ENCODE results near the gene ANKRD17.

The ANKRD17 gene

DNA sequence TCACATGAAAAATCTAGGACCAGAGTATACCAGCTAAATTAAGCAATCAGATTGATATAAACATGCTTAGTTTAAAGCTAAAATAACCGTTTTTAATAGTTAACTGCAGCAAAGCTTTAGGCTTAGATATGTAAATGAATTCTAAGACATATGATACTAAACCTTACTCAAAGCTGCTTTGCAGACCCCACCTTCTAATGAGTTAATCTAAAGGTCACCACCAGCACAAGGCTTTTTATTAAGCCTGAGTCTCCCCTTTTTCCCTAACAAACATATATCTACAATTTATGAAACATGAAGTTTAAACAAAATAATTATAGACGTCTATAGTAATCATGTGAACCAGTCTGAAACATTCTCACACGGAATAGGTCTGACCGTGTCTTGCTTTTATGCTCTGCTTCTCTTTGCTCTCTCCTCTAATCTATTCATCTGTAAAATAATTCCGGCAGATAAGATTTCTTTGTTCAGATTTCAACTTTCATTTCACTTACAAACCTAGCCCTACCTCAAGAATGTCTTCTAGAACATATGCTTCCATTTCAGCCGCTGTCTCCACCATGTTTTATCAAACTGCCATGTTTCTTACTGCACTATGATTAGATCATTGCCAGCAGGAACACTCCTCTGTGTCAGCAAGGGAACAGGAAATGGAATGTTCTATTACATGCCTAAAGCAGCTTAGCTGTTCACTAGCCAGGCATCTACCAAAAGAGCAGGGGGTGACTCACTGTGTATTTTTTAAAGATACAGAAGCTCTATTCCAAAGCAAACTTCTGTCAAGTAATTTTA lies 35.9 kb downstream of the ANKRD17 start:
- CTCF ChIA-PET, result interaction anchor here (0.7 kb wide), 1 partner anchor 10 kb away, joined by 3 read pairs; no protein-coding TSS in a partner anchor
- TF ChIP-seq, protein P1, sequence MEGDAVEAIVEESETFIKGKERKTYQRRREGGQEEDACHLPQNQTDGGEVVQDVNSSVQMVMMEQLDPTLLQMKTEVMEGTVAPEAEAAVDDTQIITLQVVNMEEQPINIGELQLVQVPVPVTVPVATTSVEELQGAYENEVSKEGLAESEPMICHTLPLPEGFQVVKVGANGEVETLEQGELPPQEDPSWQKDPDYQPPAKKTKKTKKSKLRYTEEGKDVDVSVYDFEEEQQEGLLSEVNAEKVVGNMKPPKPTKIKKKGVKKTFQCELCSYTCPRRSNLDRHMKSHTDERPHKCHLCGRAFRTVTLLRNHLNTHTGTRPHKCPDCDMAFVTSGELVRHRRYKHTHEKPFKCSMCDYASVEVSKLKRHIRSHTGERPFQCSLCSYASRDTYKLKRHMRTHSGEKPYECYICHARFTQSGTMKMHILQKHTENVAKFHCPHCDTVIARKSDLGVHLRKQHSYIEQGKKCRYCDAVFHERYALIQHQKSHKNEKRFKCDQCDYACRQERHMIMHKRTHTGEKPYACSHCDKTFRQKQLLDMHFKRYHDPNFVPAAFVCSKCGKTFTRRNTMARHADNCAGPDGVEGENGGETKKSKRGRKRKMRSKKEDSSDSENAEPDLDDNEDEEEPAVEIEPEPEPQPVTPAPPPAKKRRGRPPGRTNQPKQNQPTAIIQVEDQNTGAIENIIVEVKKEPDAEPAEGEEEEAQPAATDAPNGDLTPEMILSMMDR (conservative IDR thresholded peaks at IDR 0.05; ENCODE audit: low read depth), result no peak
- DNase-seq (ENCODE audit: low spot score), result peak; percentile 83
- POLR2A ChIA-PET (ENCODE audit: low non-redundant PET), result no interaction called here
- no peak overlapping the region for H3K27ac ChIP-seq

DNA sequence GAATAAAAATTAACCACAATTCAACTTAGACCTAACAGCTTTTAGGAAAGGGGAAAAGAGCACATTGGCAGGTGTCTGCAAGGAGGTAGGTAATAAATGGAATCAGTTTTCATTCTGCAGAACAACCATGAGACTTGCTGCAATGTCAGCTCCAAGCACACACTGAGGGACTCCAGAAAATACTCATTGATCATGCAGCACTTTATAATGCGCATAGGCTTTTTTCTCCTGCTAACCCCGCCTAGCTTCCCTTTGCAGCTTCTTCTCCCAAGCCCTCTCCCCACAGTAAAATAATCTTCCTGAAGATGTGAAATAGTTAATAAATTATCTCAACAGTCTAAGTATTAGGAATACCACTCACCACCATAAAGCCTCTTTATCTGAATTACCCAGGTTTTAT lies 36.9 kb downstream of the ANKRD17 start:
- DNase-seq (ENCODE audit: low spot score), result no peak
- POLR2A ChIA-PET (ENCODE audit: low non-redundant PET), result no interaction called here
- CTCF ChIA-PET, result interaction anchor here (0.5 to 0.6 kb wide), 2 partner anchors 56 to 75 kb away, joined by 3 read pairs; no protein-coding TSS in a partner anchor
- TF ChIP-seq, protein P1 (conservative IDR thresholded peaks at IDR 0.05; ENCODE audit: low read depth), result no peak
- no peak overlapping the region for H3K27ac ChIP-seq

DNA sequence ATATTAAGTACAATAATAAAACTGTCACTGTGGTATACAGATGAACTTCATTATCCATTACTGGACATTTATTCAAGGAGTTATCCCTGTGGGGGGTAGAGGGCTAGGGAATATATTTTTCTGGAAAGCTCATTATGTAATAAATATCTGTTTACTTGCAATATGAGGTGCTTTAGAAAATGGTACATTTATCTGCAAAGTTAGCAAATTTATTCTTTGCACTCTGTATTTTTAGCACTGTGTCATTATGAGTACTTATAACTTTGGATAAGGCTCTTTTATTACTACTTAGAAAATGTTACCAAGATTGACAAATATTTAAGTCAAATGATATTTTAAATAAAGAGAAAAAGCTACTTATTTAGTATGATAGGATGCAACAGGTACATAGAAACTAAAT lies 37.8 kb downstream of the ANKRD17 start:
- TF ChIP-seq, protein P1 (conservative IDR thresholded peaks at IDR 0.05; ENCODE audit: low read depth), result no peak
- DNase-seq (ENCODE audit: low spot score), result no peak
- ChIA-PET POLR2A (ENCODE audit: low non-redundant PET) (no interaction called here), CTCF (interaction anchor here (0.6 kb wide), 1 partner anchor 22 kb away, joined by 3 read pairs; no protein-coding TSS in a partner anchor)
- no peak overlapping the region for H3K27ac ChIP-seq

DNA sequence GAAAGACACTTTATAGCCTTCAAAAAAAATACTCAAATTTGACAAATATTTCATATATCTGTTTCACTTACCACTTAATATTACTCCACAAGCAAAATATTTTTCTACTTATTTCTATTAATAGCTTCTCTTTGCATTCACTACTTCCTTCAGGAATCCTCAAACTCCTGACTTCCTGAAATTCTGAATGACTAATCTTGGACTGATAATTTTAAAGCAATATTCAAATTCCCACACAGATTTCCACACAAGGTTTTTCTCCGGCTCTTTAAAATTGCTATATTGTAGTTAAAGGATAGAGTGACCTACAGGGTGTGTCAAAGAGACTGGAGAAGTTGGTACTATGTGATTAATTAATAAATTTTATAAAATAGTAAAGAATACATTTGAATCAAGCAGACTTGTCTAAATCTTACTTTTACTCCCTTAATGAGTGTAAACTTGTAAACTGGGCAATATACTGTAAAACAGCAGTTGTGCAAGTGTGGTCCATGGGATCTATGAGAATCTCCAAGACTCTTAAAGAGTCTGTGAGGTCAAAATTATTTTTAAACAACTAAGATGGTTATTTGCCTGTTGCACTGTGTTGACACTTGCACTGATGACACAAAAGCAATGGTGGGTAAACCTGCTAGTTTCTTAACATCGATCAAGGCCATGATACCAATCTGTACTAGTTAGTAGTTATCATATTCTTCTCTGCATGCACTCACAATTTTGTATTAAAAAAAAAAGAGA lies 44.5 kb downstream of the ANKRD17 start:
- CTCF ChIA-PET, result no interaction called here
- POLR2A ChIA-PET (ENCODE audit: low non-redundant PET), result no interaction called here
- no peak for DNase-seq (ENCODE audit: low spot score)
- TF ChIP-seq, protein P1 (conservative IDR thresholded peaks at IDR 0.05; ENCODE audit: low read depth), result no peak
- no peak overlapping the region for H3K27ac ChIP-seq

DNA sequence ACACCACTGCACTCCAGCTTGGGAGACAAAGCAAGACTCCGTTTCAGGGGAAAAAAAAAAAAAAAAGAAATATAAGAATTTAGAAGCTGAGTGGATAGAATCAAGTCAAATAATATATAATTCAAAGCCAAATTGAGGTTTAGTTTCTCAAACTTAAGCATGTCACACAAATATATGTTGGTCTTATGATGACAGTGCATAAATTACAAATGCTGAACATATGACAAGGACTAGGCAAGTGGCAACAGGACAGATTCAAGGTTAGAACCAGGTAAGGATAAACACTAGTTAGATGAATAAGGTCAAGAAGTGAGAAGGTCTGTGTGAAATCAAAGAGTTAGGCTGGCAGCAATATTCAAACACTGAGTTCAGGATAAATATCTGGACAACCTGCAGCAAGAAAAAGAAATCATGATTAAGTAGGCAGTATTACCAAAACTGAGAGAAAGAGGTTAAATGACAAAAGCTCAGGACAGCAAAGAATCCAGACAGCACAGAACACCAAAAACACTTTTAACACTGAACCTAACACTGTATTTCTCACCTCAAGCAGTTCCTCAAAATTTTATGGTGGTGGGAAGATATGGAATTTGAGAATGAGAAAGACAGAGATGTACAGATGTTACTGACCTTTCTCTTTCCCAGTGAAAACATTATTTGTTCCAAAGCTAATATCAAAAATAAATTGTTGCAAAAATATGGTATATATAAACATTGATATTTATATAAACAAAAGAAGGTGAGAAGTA lies 45.4 kb downstream of the ANKRD17 start:
- H3K27ac ChIP-seq, result no peak overlapping the region
- ChIA-PET POLR2A (ENCODE audit: low non-redundant PET) (no interaction called here), CTCF (no interaction called here)
- no peak for DNase-seq (ENCODE audit: low spot score)
- TF ChIP-seq, protein P1 (conservative IDR thresholded peaks at IDR 0.05; ENCODE audit: low read depth), result no peak

DNA sequence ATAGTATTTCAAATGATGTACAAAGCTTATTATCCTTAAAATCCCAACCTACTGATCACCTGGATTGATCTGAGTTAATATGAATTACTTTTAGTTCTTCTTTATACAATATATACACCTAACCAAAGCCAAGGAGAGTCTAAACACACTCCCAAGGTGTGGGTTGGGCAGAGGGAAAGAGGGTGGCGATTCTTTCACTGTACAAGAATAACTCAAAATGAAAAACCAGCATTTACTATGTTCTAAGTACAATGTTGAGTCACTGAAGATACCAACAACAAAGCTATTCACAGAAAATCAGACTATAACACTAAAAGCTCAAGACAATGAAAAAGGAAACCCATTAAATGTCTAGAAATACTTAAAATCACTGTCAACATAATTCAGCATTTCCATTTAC lies 46.6 kb downstream of the ANKRD17 start:
- TF ChIP-seq, protein P1 (conservative IDR thresholded peaks at IDR 0.05; ENCODE audit: low read depth), result no peak
- no peak for DNase-seq (ENCODE audit: low spot score)
- CTCF ChIA-PET, result no interaction called here
- POLR2A ChIA-PET (ENCODE audit: low non-redundant PET), result no interaction called here
- no peak overlapping the region for H3K27ac ChIP-seq
